Measurements from ENCODE around the gene ANKRD55. TPM values are rescaled to one million over a fixed set of nuclear protein-coding genes. Genes with fewer than 3 reads are reported as not detected.

The ANKRD55 gene
- total and polyA plus RNA-seq, 2 donors (not counting 3 experiments of a cell fraction or from before 2014, with no cell fraction given) = 1.4 to 2.1 TPM

- intact Hi-C loops (cut with micrococcal nuclease) (no loop called here), dilution Hi-C loops (cut with MboI; ENCODE audit: extremely low pct_ligation_motif_present, low sequenced_read_pairs) (no loop called here)
- no TSS peak for BruUV-seq (replicated peaks)
- no peak overlapping the region for H3K27ac ChIP-seq (ENCODE audit: insufficient read depth, low read depth, low read length)
- ChIA-PET CTCF (interaction anchor here (0.7 to 2.4 kb wide), 2 partner anchors 13 to 19 kb away, joined by 4 to 7 read pairs; no protein-coding TSS in a partner anchor), POLR2A (interaction anchor here (0.5 kb wide), 1 partner anchor 70 kb away, joined by 3 read pairs; no protein-coding TSS in a partner anchor)
- no peaks in the 10 kb centered on the region for H3K9me1 ChIP-seq (replicated peaks; ENCODE audit: control insufficient read depth, extremely low read depth, insufficient read depth, low read length)
- no peaks in the 10 kb centered on the region for H3K79me2 ChIP-seq (ENCODE audit: control insufficient read depth, insufficient read depth, low read length)
- no peak overlapping the region for H3K9ac ChIP-seq (replicated peaks; ENCODE audit: extremely low read depth, insufficient read depth, low read length)
- no peaks in the 10 kb centered on the region for H4K20me1 ChIP-seq (replicated peaks; ENCODE audit: control insufficient read depth, extremely low read depth, insufficient read depth, low read length)
- H3K36me3 ChIP-seq (ENCODE audit: control insufficient read depth in 2 of 2, extremely low read depth in 1 of 2, insufficient read depth in 2 of 2, low read length in 2 of 2) = no peaks in the 10 kb centered on the region
- H3K4me3 ChIP-seq (replicated peaks in 1 of 3; ENCODE audit: insufficient read depth in 1 of 3, low read depth in 1 of 3, low read length in 3 of 3) = no peak overlapping the region
- no peaks in the 10 kb centered on the region for H3K9me3 ChIP-seq (replicated peaks; ENCODE audit: control insufficient read depth, insufficient read depth, low read length)
- no peak for FAIRE-seq
- H3K4me2 ChIP-seq (ENCODE audit: insufficient read depth, low read length) = no peak overlapping the region
- no peak for TF ChIP-seq MYC (IDR thresholded peaks at IDR 0.05; ENCODE audit: low read depth, low read length)
- no peaks in the 10 kb centered on the region for H3K27me3 ChIP-seq (ENCODE audit: control insufficient read depth in 2 of 2, insufficient read depth in 2 of 2, low read length in 2 of 2)
- no peak overlapping the region for H2AFZ ChIP-seq (ENCODE audit: low read depth, low read length)
- H3K4me1 ChIP-seq (ENCODE audit: control insufficient read depth, extremely low read depth, insufficient read depth, low read length) = peaks cover 9% of the 10 kb centered on the region
- no peak for DNase-seq (ENCODE audit: low read depth, low spot score)
Measured at GRCh38 chr5:56160723-56161438, 72.2 kb downstream of the ANKRD55 start.

- Histone ChIP-seq H2AFZ (ENCODE audit: low read depth, low read length) (peak overlapping the region; percentile 9), H3K4me3 (replicated peaks in 1 of 3; ENCODE audit: insufficient read depth in 1 of 3, low read depth in 1 of 3, low read length in 3 of 3) (no peak overlapping the region), H3K27ac (ENCODE audit: insufficient read depth, low read depth, low read length) (no peak overlapping the region), H3K27me3 (ENCODE audit: control insufficient read depth in 2 of 2, insufficient read depth in 2 of 2, low read length in 2 of 2) (no peaks in the 10 kb centered on the region), H3K9ac (replicated peaks; ENCODE audit: extremely low read depth, insufficient read depth, low read length) (no peak overlapping the region), H3K4me2 (ENCODE audit: insufficient read depth, low read length) (no peak overlapping the region), H4K20me1 (replicated peaks; ENCODE audit: control insufficient read depth, extremely low read depth, insufficient read depth, low read length) (no peaks in the 10 kb centered on the region), H3K79me2 (ENCODE audit: control insufficient read depth, insufficient read depth, low read length) (no peaks in the 10 kb centered on the region), H3K9me3 (replicated peaks; ENCODE audit: control insufficient read depth, insufficient read depth, low read length) (no peaks in the 10 kb centered on the region), H3K36me3 (ENCODE audit: control insufficient read depth in 2 of 2, extremely low read depth in 1 of 2, insufficient read depth in 2 of 2, low read length in 2 of 2) (no peaks in the 10 kb centered on the region), H3K4me1 (ENCODE audit: control insufficient read depth, extremely low read depth, insufficient read depth, low read length) (peaks cover 7% of the 10 kb centered on the region), H3K9me1 (replicated peaks; ENCODE audit: control insufficient read depth, extremely low read depth, insufficient read depth, low read length) (no peaks in the 10 kb centered on the region)
- no TSS peak for BruUV-seq (replicated peaks)
- POLR2A ChIA-PET = no interaction called here
- no peak for FAIRE-seq
- no peak for DNase-seq (ENCODE audit: low read depth, low spot score)
- TF ChIP-seq MYC (IDR thresholded peaks at IDR 0.05; ENCODE audit: low read depth, low read length) = no peak
- TF ChIP-seq FOS (IDR thresholded peaks at IDR 0.05; ENCODE audit: borderline replicate concordance, insufficient read depth, low read length) = no peak
- TF ChIP-seq POLR2A (IDR thresholded peaks at IDR 0.05; ENCODE audit: low read depth, low read length) = no peak
- TF ChIP-seq EZH2 (IDR thresholded peaks at IDR 0.05; ENCODE audit: borderline replicate concordance, low read depth, low read length, severe bottlenecking) = no peak
- TF ChIP-seq, protein P1, sequence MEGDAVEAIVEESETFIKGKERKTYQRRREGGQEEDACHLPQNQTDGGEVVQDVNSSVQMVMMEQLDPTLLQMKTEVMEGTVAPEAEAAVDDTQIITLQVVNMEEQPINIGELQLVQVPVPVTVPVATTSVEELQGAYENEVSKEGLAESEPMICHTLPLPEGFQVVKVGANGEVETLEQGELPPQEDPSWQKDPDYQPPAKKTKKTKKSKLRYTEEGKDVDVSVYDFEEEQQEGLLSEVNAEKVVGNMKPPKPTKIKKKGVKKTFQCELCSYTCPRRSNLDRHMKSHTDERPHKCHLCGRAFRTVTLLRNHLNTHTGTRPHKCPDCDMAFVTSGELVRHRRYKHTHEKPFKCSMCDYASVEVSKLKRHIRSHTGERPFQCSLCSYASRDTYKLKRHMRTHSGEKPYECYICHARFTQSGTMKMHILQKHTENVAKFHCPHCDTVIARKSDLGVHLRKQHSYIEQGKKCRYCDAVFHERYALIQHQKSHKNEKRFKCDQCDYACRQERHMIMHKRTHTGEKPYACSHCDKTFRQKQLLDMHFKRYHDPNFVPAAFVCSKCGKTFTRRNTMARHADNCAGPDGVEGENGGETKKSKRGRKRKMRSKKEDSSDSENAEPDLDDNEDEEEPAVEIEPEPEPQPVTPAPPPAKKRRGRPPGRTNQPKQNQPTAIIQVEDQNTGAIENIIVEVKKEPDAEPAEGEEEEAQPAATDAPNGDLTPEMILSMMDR (IDR thresholded peaks at IDR 0.05; ENCODE audit: extremely low read depth in 1 of 2, insufficient read depth in 1 of 2, low read depth in 1 of 2, low read length in 2 of 2) = no peak
- no peak for TF ChIP-seq GATA2 (IDR thresholded peaks at IDR 0.05; ENCODE audit: insufficient read depth, insufficient read length, low read depth, low read length)
- TF ChIP-seq POLR2AphosphoS5 (IDR thresholded peaks at IDR 0.05; ENCODE audit: insufficient read depth, low read depth, low read length) = no peak
- no peak for TF ChIP-seq MAX (IDR thresholded peaks at IDR 0.05; ENCODE audit: insufficient read depth, insufficient read length)
- TF ChIP-seq JUN (IDR thresholded peaks at IDR 0.05; ENCODE audit: borderline replicate concordance, insufficient read depth, insufficient read length, low read depth) = no peak
- CTCF ChIA-PET = no interaction called here
- dilution Hi-C loops (cut with MboI; ENCODE audit: extremely low pct_ligation_motif_present, low sequenced_read_pairs) (no loop called here), intact Hi-C loops (cut with micrococcal nuclease) (no loop called here)
Measured at GRCh38 chr5:56159521-56159947, 73.6 kb downstream of the ANKRD55 start.

Measured in endothelial cell of umbilical vein (primary cell).